ENCODE measurements around the gene KRTAP5-7.
"Not testable (repeated sequence)": the region's sequence is repeated elsewhere in the genome, so short reads cannot be mapped to it uniquely, and the experiment has no call there.

Gene KRTAP5-7

DNA sequence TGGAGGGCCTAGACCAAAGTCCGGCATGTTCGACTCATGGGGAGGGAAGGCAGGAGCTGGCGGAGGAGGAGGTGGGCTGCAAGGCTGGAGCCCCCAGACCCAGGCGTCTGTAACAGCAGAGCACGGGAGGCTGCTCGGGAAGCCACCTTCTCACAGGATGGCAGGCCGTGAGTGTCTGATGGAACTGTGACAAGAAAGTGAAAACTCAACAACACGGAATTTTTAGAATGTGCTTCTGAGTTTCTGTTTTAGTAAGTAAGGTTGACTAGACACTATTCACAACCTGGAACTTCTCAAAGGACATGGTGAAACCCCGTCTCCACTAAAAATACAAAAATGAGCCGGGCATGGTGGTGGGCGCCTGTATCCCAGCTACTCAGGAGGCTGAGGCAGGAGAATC lies 12.9 kb downstream of the KRTAP5-7 start:
- not testable (repeated sequence) for H3K4me1 ChIP-seq (ENCODE audit: control insufficient read depth, insufficient read depth, low read depth, low read length); DNase-seq; H3K9ac ChIP-seq (ENCODE audit: low read length); H2AK5ac ChIP-seq (ENCODE audit: low read length, severe bottlenecking); H3K4me3 ChIP-seq (ENCODE audit: insufficient read depth in 1 of 2, low read depth in 1 of 2, low read length in 2 of 2); H3K36me3 ChIP-seq (ENCODE audit: control insufficient read depth in 1 of 2, insufficient read depth in 2 of 2, low read depth in 1 of 2, low read length in 2 of 2); H3K9me3 ChIP-seq (ENCODE audit: control insufficient read depth, low read length); H2AFZ ChIP-seq (ENCODE audit: low read depth, low read length); H3K4me2 ChIP-seq (ENCODE audit: low read length, poor library complexity, severe bottlenecking); H3K27ac ChIP-seq (ENCODE audit: low read length, poor library complexity, severe bottlenecking); H3K14ac ChIP-seq (ENCODE audit: low read length in 2 of 2); H3K79me1 ChIP-seq (replicated peaks; ENCODE audit: low read length, poor library complexity, severe bottlenecking); H3K18ac ChIP-seq (ENCODE audit: low read depth in 1 of 2, low read length in 2 of 2); H2BK5ac ChIP-seq (ENCODE audit: low read depth, low read length, poor library complexity, severe bottlenecking); H2BK12ac ChIP-seq (ENCODE audit: low read length in 2 of 2); H3K23ac ChIP-seq (ENCODE audit: low read length in 2 of 2); H3K4ac ChIP-seq (ENCODE audit: low read depth in 1 of 2, low read length in 2 of 2); H2BK15ac ChIP-seq (ENCODE audit: low read depth, poor library complexity, severe bottlenecking); H4K8ac ChIP-seq (ENCODE audit: low read length); H4K91ac ChIP-seq (ENCODE audit: low read length); H2BK120ac ChIP-seq (ENCODE audit: low read depth, low read length)
- WGBS = 94% methylated on average over 10 of the region's 11 CpGs
- peaks cover 12 to 13% of the 10 kb centered on the region in 2 experiments for H3K27me3 ChIP-seq (ENCODE audit: control insufficient read depth in 1 of 2, insufficient read depth in 1 of 2, low read length in 2 of 2)

DNA sequence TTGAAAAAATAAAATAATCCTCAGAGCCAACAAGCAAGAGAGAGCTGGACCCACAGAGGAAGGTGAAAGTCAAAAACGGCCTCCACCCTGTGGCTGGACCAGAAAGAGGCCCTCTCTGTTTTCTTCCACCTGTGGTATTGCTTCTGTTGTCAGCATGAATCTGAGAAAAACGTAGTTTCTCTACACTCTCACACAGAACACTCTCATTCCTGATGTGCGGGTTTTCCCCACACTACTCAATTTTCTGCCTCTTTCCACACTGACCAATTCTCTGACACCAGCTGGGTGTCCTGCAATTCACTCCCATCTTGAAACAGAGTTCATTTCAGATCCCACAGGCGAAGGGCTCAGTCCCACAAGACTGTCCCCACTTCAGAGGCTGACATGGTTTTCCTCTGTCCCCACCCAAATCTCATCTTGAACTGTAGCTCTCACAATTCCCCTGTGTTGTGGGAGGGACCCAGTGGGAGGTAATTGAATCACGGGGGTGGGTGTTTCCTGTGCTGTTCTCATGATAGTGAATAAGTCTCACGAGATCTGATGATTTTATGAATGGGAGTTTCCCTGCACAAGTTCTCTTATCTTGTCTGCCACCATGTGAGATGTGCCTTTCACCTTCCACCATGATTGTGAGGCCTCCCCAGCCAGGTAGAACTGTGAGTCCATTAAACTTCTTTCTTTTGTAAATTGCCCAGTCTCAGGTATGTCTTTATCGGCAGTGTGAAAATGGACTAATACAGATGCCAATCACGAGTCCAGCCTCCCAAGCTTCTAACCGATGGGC lies 13.6 kb downstream of the KRTAP5-7 start:
- DNase-seq; H3K9me3 ChIP-seq (ENCODE audit: control insufficient read depth, low read length); H3K36me3 ChIP-seq (ENCODE audit: control insufficient read depth in 1 of 2, insufficient read depth in 2 of 2, low read depth in 1 of 2, low read length in 2 of 2); H3K14ac ChIP-seq (ENCODE audit: low read length in 2 of 2); H3K4me2 ChIP-seq (ENCODE audit: low read length, poor library complexity, severe bottlenecking); H2BK5ac ChIP-seq (ENCODE audit: low read depth, low read length, poor library complexity, severe bottlenecking); H4K91ac ChIP-seq (ENCODE audit: low read length); H3K23ac ChIP-seq (ENCODE audit: low read length in 2 of 2); H2BK15ac ChIP-seq (ENCODE audit: low read depth, poor library complexity, severe bottlenecking); H2BK12ac ChIP-seq (ENCODE audit: low read length in 2 of 2); H3K4ac ChIP-seq (ENCODE audit: low read depth in 1 of 2, low read length in 2 of 2); H3K79me1 ChIP-seq (replicated peaks; ENCODE audit: low read length, poor library complexity, severe bottlenecking); H3K18ac ChIP-seq (ENCODE audit: low read depth in 1 of 2, low read length in 2 of 2); H2AK5ac ChIP-seq (ENCODE audit: low read length, severe bottlenecking); H2AFZ ChIP-seq (ENCODE audit: low read depth, low read length); H3K27ac ChIP-seq (ENCODE audit: low read length, poor library complexity, severe bottlenecking); H3K9ac ChIP-seq (ENCODE audit: low read length); H3K4me1 ChIP-seq (ENCODE audit: control insufficient read depth, insufficient read depth, low read depth, low read length); H3K4me3 ChIP-seq (ENCODE audit: insufficient read depth in 1 of 2, low read depth in 1 of 2, low read length in 2 of 2); H4K8ac ChIP-seq (ENCODE audit: low read length); H2BK120ac ChIP-seq (ENCODE audit: low read depth, low read length): not testable (repeated sequence)
- H3K27me3 ChIP-seq (ENCODE audit: control insufficient read depth in 1 of 2, insufficient read depth in 1 of 2, low read length in 2 of 2) = peaks cover 13 to 18% of the 10 kb centered on the region in 2 experiments
- WGBS = 81% methylated on average over 9 of the region's 9 CpGs

DNA sequence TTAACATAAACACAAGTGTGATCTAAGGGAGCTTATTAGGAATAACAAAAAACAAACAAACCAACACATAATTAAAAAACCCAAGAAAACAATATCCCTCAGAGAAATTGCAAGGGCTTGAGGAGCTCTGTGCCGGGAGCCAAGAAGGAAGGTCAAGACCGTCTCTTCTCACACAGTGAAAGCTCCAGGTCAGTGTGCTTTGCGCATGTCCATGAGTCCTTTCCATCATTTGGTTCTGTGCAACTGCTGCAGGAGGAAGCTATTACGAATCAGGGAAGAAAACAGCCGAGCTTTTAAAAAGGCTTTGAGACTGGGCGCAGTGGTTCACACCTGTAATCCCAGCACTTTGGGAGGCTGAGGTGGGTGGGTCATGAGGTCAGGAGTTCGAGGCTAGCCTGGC lies 15.3 kb downstream of the KRTAP5-7 start:
- Histone ChIP-seq H2BK120ac (ENCODE audit: low read depth, low read length) (no peak overlapping the region), H4K8ac (ENCODE audit: low read length) (no peak overlapping the region), H4K91ac (ENCODE audit: low read length) (no peak overlapping the region), H3K9me3 (ENCODE audit: control insufficient read depth, low read length) (peaks cover 10% of the 10 kb centered on the region), H2BK15ac (ENCODE audit: low read depth, poor library complexity, severe bottlenecking) (no peak overlapping the region), H2AK5ac (ENCODE audit: low read length, severe bottlenecking) (no peak overlapping the region), H3K27ac (ENCODE audit: low read length, poor library complexity, severe bottlenecking) (no peak overlapping the region), H3K4me1 (ENCODE audit: control insufficient read depth, insufficient read depth, low read depth, low read length) (no peaks in the 10 kb centered on the region), H3K14ac (ENCODE audit: low read length in 2 of 2) (no peak overlapping the region), H3K4ac (ENCODE audit: low read depth in 1 of 2, low read length in 2 of 2) (no peak overlapping the region), H3K4me3 (ENCODE audit: insufficient read depth in 1 of 2, low read depth in 1 of 2, low read length in 2 of 2) (no peak overlapping the region), H3K36me3 (ENCODE audit: control insufficient read depth in 1 of 2, insufficient read depth in 2 of 2, low read depth in 1 of 2, low read length in 2 of 2) (no peaks in the 10 kb centered on the region), H3K79me1 (replicated peaks; ENCODE audit: low read length, poor library complexity, severe bottlenecking) (no peaks in the 10 kb centered on the region), H2BK12ac (ENCODE audit: low read length in 2 of 2) (no peak overlapping the region), H3K18ac (ENCODE audit: low read depth in 1 of 2, low read length in 2 of 2) (no peak overlapping the region), H2AFZ (ENCODE audit: low read depth, low read length) (no peak overlapping the region), H3K27me3 (ENCODE audit: control insufficient read depth in 1 of 2, insufficient read depth in 1 of 2, low read length in 2 of 2) (peaks cover 13 to 18% of the 10 kb centered on the region in 2 experiments), H3K23ac (ENCODE audit: low read length in 2 of 2) (no peak overlapping the region), H2BK5ac (ENCODE audit: low read depth, low read length, poor library complexity, severe bottlenecking) (no peak overlapping the region), H3K9ac (ENCODE audit: low read length) (no peak overlapping the region), H3K4me2 (ENCODE audit: low read length, poor library complexity, severe bottlenecking) (no peak overlapping the region)
- WGBS = 85% methylated on average over 7 of the region's 7 CpGs
- DNase-seq = no peak

DNA sequence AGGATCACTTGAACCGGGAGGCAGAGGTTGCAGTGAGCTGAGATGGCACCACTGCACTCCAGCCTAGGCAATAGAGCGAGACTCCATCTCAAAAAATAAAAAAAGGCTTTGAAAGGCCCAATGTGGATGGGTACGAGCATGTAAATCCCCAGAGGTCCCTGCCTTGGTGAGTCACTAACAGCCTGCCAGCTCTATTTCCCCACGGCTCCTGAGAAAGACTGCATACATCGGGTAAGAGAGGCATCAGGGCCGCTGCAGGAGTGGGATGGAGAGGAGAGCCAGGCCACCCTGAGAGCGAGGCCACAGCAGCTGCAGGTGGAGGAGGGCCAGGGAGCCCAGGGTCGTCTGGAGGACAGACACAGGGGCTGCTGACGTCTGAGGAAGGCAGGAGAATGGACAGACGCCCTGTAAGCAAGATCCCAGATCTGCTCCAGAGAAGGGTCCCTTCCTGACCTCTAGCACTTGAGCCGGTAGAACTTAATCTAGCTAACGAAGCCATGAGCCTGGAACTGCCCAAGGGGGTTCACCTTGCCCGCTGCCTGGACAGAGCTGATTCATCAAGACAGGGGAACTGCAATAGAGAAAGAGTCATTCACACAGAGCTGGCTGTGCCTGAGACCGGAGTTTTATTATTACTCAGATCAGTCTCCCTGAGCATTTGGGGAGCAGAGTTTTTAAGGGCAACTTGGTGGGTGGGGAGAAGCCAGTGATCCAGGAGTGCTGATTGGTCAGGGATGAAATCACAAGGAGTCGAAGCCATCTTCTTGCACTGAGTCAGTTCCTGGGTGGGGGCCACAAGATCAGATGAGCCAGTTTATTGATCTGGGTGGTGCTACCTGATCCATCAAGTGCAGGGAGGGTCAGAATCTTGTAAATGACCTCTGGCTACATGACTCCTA lies 16.1 kb downstream of the KRTAP5-7 start:
- WGBS = 68% methylated on average over 15 of the region's 15 CpGs

More for the DNA sequence above, 16.1 kb downstream of the KRTAP5-7 start:
- no peak overlapping the region for H2BK15ac ChIP-seq (ENCODE audit: low read depth, poor library complexity, severe bottlenecking)
- H3K23ac ChIP-seq (ENCODE audit: low read length in 2 of 2) = no peak overlapping the region
- no peaks in the 10 kb centered on the region for H3K4me1 ChIP-seq (ENCODE audit: control insufficient read depth, insufficient read depth, low read depth, low read length)
- no peak overlapping the region for H2BK5ac ChIP-seq (ENCODE audit: low read depth, low read length, poor library complexity, severe bottlenecking)
- H3K9me3 ChIP-seq (ENCODE audit: control insufficient read depth, low read length) = peaks cover 10% of the 10 kb centered on the region
- H3K36me3 ChIP-seq (ENCODE audit: control insufficient read depth in 1 of 2, insufficient read depth in 2 of 2, low read depth in 1 of 2, low read length in 2 of 2) = no peaks in the 10 kb centered on the region
- no peak overlapping the region for H3K9ac ChIP-seq (ENCODE audit: low read length)
- no peak overlapping the region for H2AFZ ChIP-seq (ENCODE audit: low read depth, low read length)
- H2BK12ac ChIP-seq (ENCODE audit: low read length in 2 of 2) = no peak overlapping the region
- no peak overlapping the region for H4K8ac ChIP-seq (ENCODE audit: low read length)
- H3K27me3 ChIP-seq (ENCODE audit: control insufficient read depth in 1 of 2, insufficient read depth in 1 of 2, low read length in 2 of 2) = peaks cover 8 to 25% of the 10 kb centered on the region in 2 experiments
- no peak overlapping the region for H4K91ac ChIP-seq (ENCODE audit: low read length)
- H3K4me3 ChIP-seq (ENCODE audit: insufficient read depth in 1 of 2, low read depth in 1 of 2, low read length in 2 of 2) = no peak overlapping the region
- H3K4ac ChIP-seq (ENCODE audit: low read depth in 1 of 2, low read length in 2 of 2) = no peak overlapping the region
- DNase-seq = no peak
- H3K14ac ChIP-seq (ENCODE audit: low read length in 2 of 2) = no peak overlapping the region
- H3K79me1 ChIP-seq (replicated peaks; ENCODE audit: low read length, poor library complexity, severe bottlenecking) = no peaks in the 10 kb centered on the region
- no peak overlapping the region for H3K27ac ChIP-seq (ENCODE audit: low read length, poor library complexity, severe bottlenecking)
- no peak overlapping the region for H3K4me2 ChIP-seq (ENCODE audit: low read length, poor library complexity, severe bottlenecking)
- no peak overlapping the region for H3K18ac ChIP-seq (ENCODE audit: low read depth in 1 of 2, low read length in 2 of 2)
- no peak overlapping the region for H2AK5ac ChIP-seq (ENCODE audit: low read length, severe bottlenecking)
- H2BK120ac ChIP-seq (ENCODE audit: low read depth, low read length) = no peak overlapping the region
